Measurements from ENCODE around the gene TAS2R1. TPM values are rescaled to one million over a fixed set of nuclear protein-coding genes. Genes with fewer than 3 reads are reported as not detected.

Gene TAS2R1
- total and polyA plus RNA-seq, 2 donors (not counting 1 experiment from before 2014, with no cell fraction given): not detected

DNA sequence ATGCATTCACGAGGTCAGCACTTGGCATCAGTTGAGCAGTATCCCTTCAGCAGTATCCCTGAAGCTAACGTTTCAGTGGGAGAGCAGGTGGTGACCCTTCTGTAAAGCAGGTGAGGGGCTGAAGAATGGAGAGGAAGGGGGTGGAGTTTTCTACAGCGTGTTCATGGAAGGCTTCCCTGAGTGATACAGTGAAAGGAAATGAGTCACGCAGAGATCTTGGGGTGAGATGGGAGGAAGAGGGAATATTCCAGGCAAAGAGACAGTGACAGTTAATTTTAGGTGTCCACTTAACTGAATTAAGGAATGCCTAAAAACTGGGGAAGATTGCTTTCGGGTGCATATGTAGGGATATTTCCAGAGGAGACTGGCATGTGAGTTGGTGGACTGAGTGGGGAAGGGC lies 25.7 kb downstream of the TAS2R1 start:
- intact Hi-C loops (cut with micrococcal nuclease): no loop called here
- POLR2A ChIA-PET: no interaction called here
- Histone ChIP-seq H3K9me3 (ENCODE audit: control extremely low read depth in 1 of 3, control insufficient read depth in 2 of 3, insufficient read depth in 1 of 3, low read length in 2 of 3) (peaks cover 0 to 11% (median 0%) of the 10 kb centered on the region in 3 donors), H3K9ac (ENCODE audit: low read length) (no peak overlapping the region), H4K20me1 (ENCODE audit: control insufficient read depth, insufficient read depth, low read length, poor library complexity, severe bottlenecking) (no peaks in the 10 kb centered on the region), H3K27ac (ENCODE audit: low read length in 2 of 2) (no peak overlapping the region), H3K27me3 (replicated peaks in 1 of 4; ENCODE audit: control extremely low read depth in 1 of 4, control insufficient read depth in 3 of 4, insufficient read depth in 4 of 4, low read length in 3 of 4) (no peaks in the 10 kb centered on the region), H3K36me3 (replicated peaks in 1 of 2; ENCODE audit: control extremely low read depth in 1 of 2, control insufficient read depth in 1 of 2, extremely low read depth in 1 of 2, insufficient read depth in 2 of 2, low read length in 1 of 2) (no peaks in the 10 kb centered on the region), H3K4me3 (ENCODE audit: control extremely low read depth in 1 of 5, extremely low read depth in 1 of 5, insufficient read depth in 1 of 5, low read depth in 2 of 5, low read length in 4 of 5) (no peak overlapping the region), H3K4me2 (replicated peaks; ENCODE audit: low read depth, low read length, poor library complexity, severe bottlenecking) (no peak overlapping the region), H2AFZ (ENCODE audit: insufficient read depth, low read depth, low read length, poor library complexity, severe bottlenecking) (no peak overlapping the region), H3K4me1 (ENCODE audit: control insufficient read depth in 2 of 2, insufficient read depth in 2 of 2, low read length in 2 of 2) (no peaks in the 10 kb centered on the region), H3K79me2 (ENCODE audit: control insufficient read depth, insufficient read depth, low read length) (no peaks in the 10 kb centered on the region)
- Mint-ChIP-seq H3K27ac (no peak overlapping the region), H3K27me3 (no peaks in the 10 kb centered on the region), H3K4me1 (no peaks in the 10 kb centered on the region), H3K4me3 (no peak overlapping the region), H3K9me3 (ENCODE audit: insufficient read depth) (no peaks in the 10 kb centered on the region)
- TF ChIP-seq, protein P1, sequence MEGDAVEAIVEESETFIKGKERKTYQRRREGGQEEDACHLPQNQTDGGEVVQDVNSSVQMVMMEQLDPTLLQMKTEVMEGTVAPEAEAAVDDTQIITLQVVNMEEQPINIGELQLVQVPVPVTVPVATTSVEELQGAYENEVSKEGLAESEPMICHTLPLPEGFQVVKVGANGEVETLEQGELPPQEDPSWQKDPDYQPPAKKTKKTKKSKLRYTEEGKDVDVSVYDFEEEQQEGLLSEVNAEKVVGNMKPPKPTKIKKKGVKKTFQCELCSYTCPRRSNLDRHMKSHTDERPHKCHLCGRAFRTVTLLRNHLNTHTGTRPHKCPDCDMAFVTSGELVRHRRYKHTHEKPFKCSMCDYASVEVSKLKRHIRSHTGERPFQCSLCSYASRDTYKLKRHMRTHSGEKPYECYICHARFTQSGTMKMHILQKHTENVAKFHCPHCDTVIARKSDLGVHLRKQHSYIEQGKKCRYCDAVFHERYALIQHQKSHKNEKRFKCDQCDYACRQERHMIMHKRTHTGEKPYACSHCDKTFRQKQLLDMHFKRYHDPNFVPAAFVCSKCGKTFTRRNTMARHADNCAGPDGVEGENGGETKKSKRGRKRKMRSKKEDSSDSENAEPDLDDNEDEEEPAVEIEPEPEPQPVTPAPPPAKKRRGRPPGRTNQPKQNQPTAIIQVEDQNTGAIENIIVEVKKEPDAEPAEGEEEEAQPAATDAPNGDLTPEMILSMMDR (IDR thresholded peaks at IDR 0.05): no peak
- TF ChIP-seq EZH2 (IDR thresholded peaks at IDR 0.05; ENCODE audit: borderline replicate concordance, insufficient read depth, low read depth, low read length, poor library complexity, severe bottlenecking): no peak
- CTCF ChIA-PET: no interaction called here
- DNase-seq (no peak), ATAC-seq (ENCODE audit: low read depth) (no peak)
- 73% methylated on average over 5 of the region's 5 CpGs for WGBS (ENCODE audit: insufficient coverage)

DNA sequence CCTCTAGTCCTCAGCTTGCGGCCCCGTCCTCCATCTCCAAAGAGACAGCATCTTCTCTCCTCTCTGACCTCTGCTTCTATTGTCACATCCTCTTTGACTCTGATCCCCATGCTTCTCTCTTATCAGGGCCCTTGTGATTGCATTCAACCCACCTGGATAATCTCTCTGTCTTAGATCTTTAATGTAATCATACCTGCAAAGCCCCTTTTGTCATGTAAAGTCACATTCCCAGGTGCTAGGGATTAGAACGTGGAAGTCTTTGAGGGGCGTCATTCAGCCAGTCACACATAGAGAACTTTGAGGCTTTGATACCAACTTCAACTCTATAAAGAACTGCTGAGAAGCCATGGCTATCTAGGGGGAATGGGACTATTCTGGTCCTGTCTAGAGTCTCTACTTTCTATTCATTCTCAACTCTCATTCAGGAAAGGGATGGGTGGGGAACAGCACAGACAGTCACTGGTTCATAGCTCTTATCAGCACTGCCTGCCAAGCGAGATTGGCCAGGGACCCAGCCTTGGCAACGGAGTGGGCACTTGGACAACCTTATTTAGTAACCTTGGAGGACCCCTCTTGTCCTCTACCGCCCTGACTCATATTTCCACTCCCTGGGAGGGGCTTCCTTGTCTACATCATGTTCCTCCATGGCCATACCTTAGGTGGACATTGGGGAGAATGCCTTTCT lies 29.0 kb downstream of the TAS2R1 start:
- TF ChIP-seq, protein P1 (IDR thresholded peaks at IDR 0.05): no peak
- TF ChIP-seq EZH2 (IDR thresholded peaks at IDR 0.05; ENCODE audit: borderline replicate concordance, insufficient read depth, low read depth, low read length, poor library complexity, severe bottlenecking): no peak
- H3K4me3 Mint-ChIP-seq: no peak overlapping the region
- Histone ChIP-seq H3K79me2 (ENCODE audit: control insufficient read depth, insufficient read depth, low read length) (no peaks in the 10 kb centered on the region), H3K9ac (ENCODE audit: low read length) (no peak overlapping the region), H3K27ac (ENCODE audit: low read length in 2 of 2) (no peak overlapping the region), H3K27me3 (replicated peaks in 1 of 4; ENCODE audit: control extremely low read depth in 1 of 4, control insufficient read depth in 3 of 4, insufficient read depth in 4 of 4, low read length in 3 of 4) (no peaks in the 10 kb centered on the region), H3K36me3 (replicated peaks in 1 of 2; ENCODE audit: control extremely low read depth in 1 of 2, control insufficient read depth in 1 of 2, extremely low read depth in 1 of 2, insufficient read depth in 2 of 2, low read length in 1 of 2) (no peaks in the 10 kb centered on the region), H3K4me1 (ENCODE audit: control insufficient read depth in 2 of 2, insufficient read depth in 2 of 2, low read length in 2 of 2) (no peaks in the 10 kb centered on the region), H3K9me3 (ENCODE audit: control extremely low read depth in 1 of 3, control insufficient read depth in 2 of 3, insufficient read depth in 1 of 3, low read length in 2 of 3) (peaks cover 0 to 7% (median 0%) of the 10 kb centered on the region in 3 donors), H2AFZ (ENCODE audit: insufficient read depth, low read depth, low read length, poor library complexity, severe bottlenecking) (no peak overlapping the region), H3K4me3 (ENCODE audit: control extremely low read depth in 1 of 5, extremely low read depth in 1 of 5, insufficient read depth in 1 of 5, low read depth in 2 of 5, low read length in 4 of 5) (no peak overlapping the region), H4K20me1 (ENCODE audit: control insufficient read depth, insufficient read depth, low read length, poor library complexity, severe bottlenecking) (no peaks in the 10 kb centered on the region), H3K4me2 (replicated peaks; ENCODE audit: low read depth, low read length, poor library complexity, severe bottlenecking) (no peak overlapping the region)
- no peak overlapping the region for H3K27ac Mint-ChIP-seq
- no peaks in the 10 kb centered on the region for H3K4me1 Mint-ChIP-seq
- WGBS (ENCODE audit: insufficient coverage): 87% methylated on average over 4 of the region's 7 CpGs
- no peaks in the 10 kb centered on the region for H3K9me3 Mint-ChIP-seq (ENCODE audit: insufficient read depth)
- DNase-seq: no peak
- H3K27me3 Mint-ChIP-seq: no peaks in the 10 kb centered on the region
- ChIA-PET POLR2A (no interaction called here), CTCF (no interaction called here)
- ATAC-seq (ENCODE audit: low read depth): no peak
- intact Hi-C loops (cut with micrococcal nuclease): no loop called here
